GM12872 (cell line): Measurements from ENCODE around the gene ZBTB37.

Source experiments
- TF ChIP-seq, protein P1 (sequence below): IDR thresholded peaks from 3 replicates; pipeline ENCODE4 v1.5.1; 2011; ENCODE audit warnings: low read depth, mild to moderate bottlenecking, low read length, moderate library complexity; ENCODE audit not compliant: insufficient read depth

Gene ZBTB37

GRCh38 chr1:173884701-173885100 lies 16.5 kb downstream of the ZBTB37 start:
- TF ChIP-seq, protein P1, sequence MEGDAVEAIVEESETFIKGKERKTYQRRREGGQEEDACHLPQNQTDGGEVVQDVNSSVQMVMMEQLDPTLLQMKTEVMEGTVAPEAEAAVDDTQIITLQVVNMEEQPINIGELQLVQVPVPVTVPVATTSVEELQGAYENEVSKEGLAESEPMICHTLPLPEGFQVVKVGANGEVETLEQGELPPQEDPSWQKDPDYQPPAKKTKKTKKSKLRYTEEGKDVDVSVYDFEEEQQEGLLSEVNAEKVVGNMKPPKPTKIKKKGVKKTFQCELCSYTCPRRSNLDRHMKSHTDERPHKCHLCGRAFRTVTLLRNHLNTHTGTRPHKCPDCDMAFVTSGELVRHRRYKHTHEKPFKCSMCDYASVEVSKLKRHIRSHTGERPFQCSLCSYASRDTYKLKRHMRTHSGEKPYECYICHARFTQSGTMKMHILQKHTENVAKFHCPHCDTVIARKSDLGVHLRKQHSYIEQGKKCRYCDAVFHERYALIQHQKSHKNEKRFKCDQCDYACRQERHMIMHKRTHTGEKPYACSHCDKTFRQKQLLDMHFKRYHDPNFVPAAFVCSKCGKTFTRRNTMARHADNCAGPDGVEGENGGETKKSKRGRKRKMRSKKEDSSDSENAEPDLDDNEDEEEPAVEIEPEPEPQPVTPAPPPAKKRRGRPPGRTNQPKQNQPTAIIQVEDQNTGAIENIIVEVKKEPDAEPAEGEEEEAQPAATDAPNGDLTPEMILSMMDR = no peak

DNA sequence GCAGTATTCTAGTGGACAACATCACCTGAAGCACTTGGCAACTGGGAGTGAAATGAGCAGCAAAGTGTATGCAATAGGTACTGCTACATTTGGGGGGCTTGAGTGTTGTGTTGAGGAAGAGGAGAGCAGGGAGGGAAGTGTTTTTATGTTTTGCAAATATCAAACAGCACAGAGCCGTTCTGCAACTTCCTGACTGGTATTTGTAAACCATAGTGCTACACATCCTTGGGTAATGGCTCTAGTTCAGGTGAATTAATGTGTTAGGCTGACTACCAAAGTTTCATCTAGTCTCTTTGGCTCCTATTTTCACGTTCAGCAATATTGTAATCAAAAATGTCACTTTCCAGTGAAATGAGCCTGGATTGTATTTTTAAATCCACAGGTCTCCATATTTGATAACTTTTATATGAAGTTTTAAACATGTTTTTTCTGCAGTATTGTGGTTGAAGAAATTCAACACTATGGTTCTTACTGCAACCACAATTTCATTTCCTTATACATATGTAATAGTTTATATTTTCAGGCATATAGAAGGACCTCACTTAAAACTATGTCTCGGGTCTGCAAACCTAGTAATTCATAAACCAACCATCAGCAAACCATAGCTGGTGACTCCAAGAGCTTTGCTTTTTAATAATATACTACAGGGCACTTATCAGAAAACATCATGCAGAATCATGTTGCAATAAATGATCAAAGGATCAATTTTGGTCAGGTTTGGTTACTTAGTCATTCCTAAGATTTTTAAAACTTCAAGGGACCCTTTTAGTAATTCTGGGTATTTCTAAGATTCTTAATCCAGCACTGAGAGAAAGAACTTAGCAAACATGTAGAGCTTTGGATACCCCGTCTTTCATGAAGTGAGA lies 18.8 kb downstream of the ZBTB37 start:
- TF ChIP-seq, protein P1 = no peak

DNA sequence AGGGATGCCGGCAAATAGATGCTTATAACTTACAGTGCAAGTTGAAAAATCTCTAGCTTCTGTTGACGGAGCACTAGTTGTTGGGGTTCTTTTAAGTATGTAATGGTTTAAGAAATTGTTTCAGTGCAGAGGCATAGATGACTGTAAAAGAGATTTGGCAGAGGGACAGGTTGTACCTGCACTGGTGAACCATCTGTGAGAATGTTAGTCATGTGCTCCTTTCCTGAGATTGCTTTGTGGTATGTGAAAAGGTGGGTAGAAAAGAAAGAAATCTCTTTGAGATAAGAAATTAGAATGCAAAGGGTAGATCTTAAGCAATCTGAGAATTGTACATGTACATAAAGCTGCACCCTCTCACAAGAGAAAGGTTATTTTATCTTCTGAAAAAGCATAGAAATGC lies 19.4 kb downstream of the ZBTB37 start:
- TF ChIP-seq, protein P1 = no peak

GRCh38 chr1:173888749-173889148 lies 20.6 kb downstream of the ZBTB37 start:
- TF ChIP-seq, protein P1 = no peak

- TF ChIP-seq, protein P1 = no peak
These were observed 21.7 kb downstream of the ZBTB37 start for GRCh38 chr1:173889885-173890284.

DNA sequence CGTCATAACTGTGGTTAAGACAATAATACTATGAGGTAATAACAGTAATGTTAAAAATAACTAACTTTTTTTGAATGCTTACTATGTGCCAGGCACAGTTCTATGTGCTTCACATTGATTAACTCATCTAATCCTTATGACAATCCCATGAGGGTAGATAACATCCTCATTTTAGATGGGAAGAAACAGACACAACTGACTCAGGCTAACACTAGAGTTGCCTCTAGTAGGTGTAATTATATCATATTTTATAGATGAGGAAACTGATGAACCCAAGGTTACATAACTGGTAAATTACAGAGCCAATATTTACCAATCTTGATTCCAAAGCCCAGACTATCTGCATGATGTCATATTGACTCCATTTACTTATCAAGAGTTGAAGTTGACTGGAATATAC lies 25.4 kb downstream of the ZBTB37 start:
- TF ChIP-seq, protein P1 = no peak

GRCh38 chr1:173894189-173894588 lies 26.0 kb downstream of the ZBTB37 start:
- TF ChIP-seq, protein P1 = no peak
